ENCODE measurements around the gene NAALADL2.

DNA sequence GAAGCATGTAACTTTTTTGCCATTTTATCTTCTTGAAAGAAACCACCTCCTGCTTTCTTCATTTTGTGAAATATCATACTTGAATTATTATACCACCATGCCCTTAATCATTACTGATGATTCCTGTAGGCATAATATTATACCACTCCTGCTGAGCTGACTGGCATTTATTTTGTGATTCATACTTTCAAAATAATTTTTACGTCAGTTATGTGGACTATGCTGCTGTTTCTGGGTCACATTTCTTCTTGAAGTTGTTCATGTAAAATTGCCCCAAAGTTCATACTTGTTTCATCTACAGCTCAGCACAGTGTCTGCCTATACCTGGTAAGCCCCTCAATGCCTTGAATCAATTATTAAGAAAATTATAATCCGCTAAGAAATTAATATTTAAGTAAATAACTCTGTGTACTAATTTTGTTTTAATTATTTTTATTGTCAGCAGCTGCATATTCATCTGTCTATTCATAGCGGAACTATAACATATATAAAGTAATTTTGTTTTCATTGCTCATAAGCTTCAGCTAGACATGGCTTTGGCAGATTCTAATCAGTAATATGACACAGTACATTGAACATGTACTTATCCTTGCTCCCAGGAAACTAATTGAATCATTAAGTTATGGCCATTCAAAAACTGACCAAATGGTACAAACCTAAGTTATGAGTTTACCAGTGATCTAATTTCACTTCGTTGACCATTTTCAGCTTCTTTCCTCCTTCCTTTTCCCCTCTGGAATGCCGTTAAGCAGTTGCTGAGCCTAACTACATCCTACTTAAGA is 160.0 kb downstream of the NAALADL2 start:
- TF ChIP-seq, protein P1, sequence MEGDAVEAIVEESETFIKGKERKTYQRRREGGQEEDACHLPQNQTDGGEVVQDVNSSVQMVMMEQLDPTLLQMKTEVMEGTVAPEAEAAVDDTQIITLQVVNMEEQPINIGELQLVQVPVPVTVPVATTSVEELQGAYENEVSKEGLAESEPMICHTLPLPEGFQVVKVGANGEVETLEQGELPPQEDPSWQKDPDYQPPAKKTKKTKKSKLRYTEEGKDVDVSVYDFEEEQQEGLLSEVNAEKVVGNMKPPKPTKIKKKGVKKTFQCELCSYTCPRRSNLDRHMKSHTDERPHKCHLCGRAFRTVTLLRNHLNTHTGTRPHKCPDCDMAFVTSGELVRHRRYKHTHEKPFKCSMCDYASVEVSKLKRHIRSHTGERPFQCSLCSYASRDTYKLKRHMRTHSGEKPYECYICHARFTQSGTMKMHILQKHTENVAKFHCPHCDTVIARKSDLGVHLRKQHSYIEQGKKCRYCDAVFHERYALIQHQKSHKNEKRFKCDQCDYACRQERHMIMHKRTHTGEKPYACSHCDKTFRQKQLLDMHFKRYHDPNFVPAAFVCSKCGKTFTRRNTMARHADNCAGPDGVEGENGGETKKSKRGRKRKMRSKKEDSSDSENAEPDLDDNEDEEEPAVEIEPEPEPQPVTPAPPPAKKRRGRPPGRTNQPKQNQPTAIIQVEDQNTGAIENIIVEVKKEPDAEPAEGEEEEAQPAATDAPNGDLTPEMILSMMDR (IDR thresholded peaks at IDR 0.05): no peak
- no peak for TF ChIP-seq POLR2A (IDR thresholded peaks at IDR 0.05)
